Peyer's patch (tissue), 4 donors: ENCODE data around the gene DDX28. TPM values are rescaled to one million over a fixed set of nuclear protein-coding genes. Genes with fewer than 3 reads are reported as not detected.
"Not testable (repeated sequence)": the region's sequence is repeated elsewhere in the genome, so short reads cannot be mapped to it uniquely, and the experiment has no call there.

Experiments
- DNase-seq, 3 donors: peaks; one replicate each; pipeline ENCODE4 v3.0.0-alpha.2; 2017 to 2019
- H3K27ac ChIP-seq, 4 donors: fragments of 200-600 bp; sonication (generic); one replicate each; pipeline ENCODE4 v1.5.1; 2016 to 2019
- H3K27me3 ChIP-seq, 2 donors: fragments of 200-600 bp; sonication (generic); one replicate each; pipeline ENCODE4 v1.5.1; 2019
- H3K36me3 ChIP-seq, 3 donors: fragments of 200-600 bp; sonication (generic); one replicate each; pipeline ENCODE4 v1.5.1; 2016 to 2019
- H3K4me1 ChIP-seq, 4 donors: fragments of 200-600 bp; sonication (generic); one replicate each; pipeline ENCODE4 v1.5.1; 2016 to 2019
- H3K4me3 ChIP-seq, 4 donors: fragments of 200-600 bp; sonication (generic); 1 replicate in 3 of 4; 2 replicates in 1 of 4; pipeline ENCODE4 v1.5.1; 2016 to 2019; ENCODE audit warnings: mild to moderate bottlenecking in 1 of 4
- H3K9me3 ChIP-seq, 4 donors: fragments of 200-600 bp; sonication (generic); one replicate each; pipeline ENCODE4 v1.5.1; 2016 to 2019; ENCODE audit warnings: mild to moderate bottlenecking in 1 of 4
- CTCF ChIP-seq, 6 experiments: fragments of 450-650 bp in 4 of 6; fragments of 200-600 bp in 2 of 6; sonication (generic) in 1 of 6; IDR thresholded peaks; one replicate each; pipeline ENCODE4 v1.5.1; 2017 to 2019; ENCODE audit warnings: antibody characterized with exemption in 6 of 6, mild to moderate bottlenecking in 3 of 6, moderate library complexity in 1 of 6
- POLR2A ChIP-seq, 2 donors: fragments of 450-650 bp; IDR thresholded peaks; one replicate each; pipeline ENCODE4 v1.5.1; 2017; ENCODE audit warnings: antibody characterized with exemption in 2 of 2, mild to moderate bottlenecking in 2 of 2, moderate library complexity in 2 of 2
- total RNA-seq, 4 donors: library from RNA; depleted of rRNA; stranded (reverse); fragments of >200 nt; gene quantifications; one replicate each; pipeline ENCODE4 v1.1.0, GENCODE V29; 2016

DDX28 gene
- total RNA-seq, 4 donors from 2014 or later = 3.4 to 6.7 (median 4.1) TPM

- Histone ChIP-seq H3K4me3 (no peak overlapping the region), H3K27me3 (no peaks in the 10 kb centered on the region)
Measured at GRCh38 chr16:68033101-68033500, 10.1 kb upstream of the DDX28 start.

GRCh38 chr16:68031951-68032350 is 8.9 kb upstream of the DDX28 start:
- Histone ChIP-seq H3K4me3 (no peak overlapping the region), H3K36me3 (peaks cover 0 to 3% (median 0%) of the 10 kb centered on the region in 3 donors), H3K4me1 (no peaks in the 10 kb centered on the region), H3K9me3 (no peaks in the 10 kb centered on the region), H3K27me3 (no peaks in the 10 kb centered on the region), H3K27ac (no peak overlapping the region)
- TF ChIP-seq POLR2A (IDR thresholded peaks at IDR 0.05) = no peak
- DNase-seq = no peak

More at GRCh38 chr16:68033101-68033500, 10.1 kb upstream of the DDX28 start:
- H3K27ac ChIP-seq = no peak overlapping the region
- no peaks in the 10 kb centered on the region for H3K4me1 ChIP-seq
- no peak for DNase-seq
- H3K36me3 ChIP-seq = peaks cover 0 to 3% (median 0%) of the 10 kb centered on the region in 3 donors
- no peak for TF ChIP-seq CTCF (IDR thresholded peaks at IDR 0.05)
- no peak for TF ChIP-seq POLR2A (IDR thresholded peaks at IDR 0.05)
- H3K9me3 ChIP-seq = no peaks in the 10 kb centered on the region

GRCh38 chr16:68030108-68030507 is 7.1 kb upstream of the DDX28 start:
- H3K4me1 ChIP-seq, H3K27me3 ChIP-seq, H3K9me3 ChIP-seq, H3K36me3 ChIP-seq, DNase-seq, H3K27ac ChIP-seq, H3K4me3 ChIP-seq: not testable (repeated sequence)

- H3K36me3 ChIP-seq = peaks cover 0 to 3% (median 0%) of the 10 kb centered on the region in 3 donors
- no peak for TF ChIP-seq POLR2A (IDR thresholded peaks at IDR 0.05)
- TF ChIP-seq CTCF (IDR thresholded peaks at IDR 0.05) = no peak
- peaks cover 0 to 5% (median under 1%) of the 10 kb centered on the region in 4 donors for H3K4me1 ChIP-seq
Measured at GRCh38 chr16:68028996-68029395, 6.0 kb upstream of the DDX28 start.

GRCh38 chr16:68022278-68022727 is 729 bp downstream of the DDX28 start:
- no peak for DNase-seq
- peak overlapping the region; percentile 66 to 91 (median 80) for H3K27ac ChIP-seq
- peaks cover 0 to 27% (median 11%) of the 10 kb centered on the region in 4 donors for H3K4me1 ChIP-seq
- H3K27me3 ChIP-seq = no peaks in the 10 kb centered on the region
- TF ChIP-seq CTCF (IDR thresholded peaks at IDR 0.05) = no peak
- TF ChIP-seq POLR2A (IDR thresholded peaks at IDR 0.05) = no peak
- peak overlapping the region; percentile 79 to 100 (median 88) for H3K4me3 ChIP-seq
- H3K36me3 ChIP-seq = peaks cover 0 to 7% (median 0%) of the 10 kb centered on the region in 3 donors
- no peaks in the 10 kb centered on the region for H3K9me3 ChIP-seq

More at GRCh38 chr16:68028996-68029395, 6.0 kb upstream of the DDX28 start:
- no peak for DNase-seq
- H3K27ac ChIP-seq = no peak overlapping the region
- no peaks in the 10 kb centered on the region for H3K27me3 ChIP-seq
- no peak overlapping the region for H3K4me3 ChIP-seq
- H3K9me3 ChIP-seq = no peaks in the 10 kb centered on the region

- no peaks in the 10 kb centered on the region for H3K9me3 ChIP-seq
- H3K36me3 ChIP-seq = peaks cover 0 to 7% (median 0%) of the 10 kb centered on the region in 3 donors
- no peak for TF ChIP-seq CTCF (IDR thresholded peaks at IDR 0.05)
- no peak for TF ChIP-seq POLR2A (IDR thresholded peaks at IDR 0.05)
- H3K27ac ChIP-seq = no peak overlapping the region
- H3K27me3 ChIP-seq = no peaks in the 10 kb centered on the region
- H3K4me1 ChIP-seq = peaks cover 0 to 27% (median 11%) of the 10 kb centered on the region in 4 donors
- no peak for DNase-seq
- H3K4me3 ChIP-seq = no peak overlapping the region
Measured at GRCh38 chr16:68021490-68021889, 1.5 kb downstream of the DDX28 start.
